ENCODE data around the gene PDE1A.

DNA sequence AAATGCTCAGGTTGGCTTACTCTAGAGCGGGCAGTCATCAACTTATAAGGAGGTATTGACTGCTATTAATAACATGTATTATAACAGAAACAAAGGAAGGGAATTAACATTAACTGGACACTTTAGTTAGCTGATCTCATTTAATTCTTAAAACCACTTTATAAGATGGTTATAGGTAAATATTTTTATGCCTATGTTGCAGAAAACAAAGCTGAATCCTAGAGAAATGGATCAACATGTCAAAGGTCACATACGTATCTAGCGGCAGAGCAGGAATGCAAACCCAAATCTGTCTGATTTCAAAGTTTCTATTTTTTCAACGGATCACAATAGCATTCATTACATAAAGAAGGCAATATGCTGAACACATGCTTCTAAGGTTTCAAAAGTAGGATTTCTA is 200.0 kb downstream of the PDE1A start:
- no peak for TF ChIP-seq POLR2A (IDR thresholded peaks at IDR 0.05)
- TF ChIP-seq, protein P1, sequence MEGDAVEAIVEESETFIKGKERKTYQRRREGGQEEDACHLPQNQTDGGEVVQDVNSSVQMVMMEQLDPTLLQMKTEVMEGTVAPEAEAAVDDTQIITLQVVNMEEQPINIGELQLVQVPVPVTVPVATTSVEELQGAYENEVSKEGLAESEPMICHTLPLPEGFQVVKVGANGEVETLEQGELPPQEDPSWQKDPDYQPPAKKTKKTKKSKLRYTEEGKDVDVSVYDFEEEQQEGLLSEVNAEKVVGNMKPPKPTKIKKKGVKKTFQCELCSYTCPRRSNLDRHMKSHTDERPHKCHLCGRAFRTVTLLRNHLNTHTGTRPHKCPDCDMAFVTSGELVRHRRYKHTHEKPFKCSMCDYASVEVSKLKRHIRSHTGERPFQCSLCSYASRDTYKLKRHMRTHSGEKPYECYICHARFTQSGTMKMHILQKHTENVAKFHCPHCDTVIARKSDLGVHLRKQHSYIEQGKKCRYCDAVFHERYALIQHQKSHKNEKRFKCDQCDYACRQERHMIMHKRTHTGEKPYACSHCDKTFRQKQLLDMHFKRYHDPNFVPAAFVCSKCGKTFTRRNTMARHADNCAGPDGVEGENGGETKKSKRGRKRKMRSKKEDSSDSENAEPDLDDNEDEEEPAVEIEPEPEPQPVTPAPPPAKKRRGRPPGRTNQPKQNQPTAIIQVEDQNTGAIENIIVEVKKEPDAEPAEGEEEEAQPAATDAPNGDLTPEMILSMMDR (IDR thresholded peaks at IDR 0.05): no peak
